Jurkat, Clone E6-1 (cell line): ENCODE measurements around the gene KYAT1.
"Not testable (repeated sequence)": the region's sequence is repeated elsewhere in the genome, so short reads cannot be mapped to it uniquely, and the experiment has no call there.

Experiments
- DNase-seq: peaks from one replicate; pipeline ENCODE4 v3.0.0-alpha.2; 2011; ENCODE audit warnings: low read depth, low spot score
- H3K4me3 ChIP-seq: 2 replicates; pipeline ENCODE4 v1.5.1; 2011; ENCODE audit warnings: mild to moderate bottlenecking, low read length, control low read depth, moderate library complexity

KYAT1 gene

GRCh38 chr9:128851779-128852600 lies 29.8 kb downstream of the KYAT1 start:
- DNase-seq = peak; percentile 29
- H3K4me3 ChIP-seq = not testable (repeated sequence)

- not testable (repeated sequence) for DNase-seq, H3K4me3 ChIP-seq
Observed at GRCh38 chr9:128851024-128851423, 30.7 kb downstream of the KYAT1 start.

GRCh38 chr9:128847803-128848202 lies 33.9 kb downstream of the KYAT1 start:
- no peak for DNase-seq
- no peak overlapping the region for H3K4me3 ChIP-seq

DNA sequence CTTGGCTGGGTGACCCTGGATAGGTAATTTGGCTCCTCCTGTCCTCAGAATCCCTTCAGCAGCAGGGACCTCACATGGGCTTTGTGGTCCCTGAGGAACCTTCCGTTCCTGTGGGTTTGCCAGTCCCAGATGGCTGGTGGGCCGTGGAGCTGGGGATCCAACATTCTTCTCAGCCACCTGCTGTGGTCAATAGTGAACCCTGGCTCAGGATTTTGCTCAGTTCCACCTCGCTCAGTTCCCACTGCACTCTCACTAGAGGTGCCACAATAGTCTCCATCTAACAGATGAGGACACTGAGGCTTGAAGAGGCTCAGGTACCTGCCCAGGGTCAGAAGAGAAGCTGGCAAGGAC lies 35.1 kb downstream of the KYAT1 start:
- no peak for DNase-seq
- no peak overlapping the region for H3K4me3 ChIP-seq

DNA sequence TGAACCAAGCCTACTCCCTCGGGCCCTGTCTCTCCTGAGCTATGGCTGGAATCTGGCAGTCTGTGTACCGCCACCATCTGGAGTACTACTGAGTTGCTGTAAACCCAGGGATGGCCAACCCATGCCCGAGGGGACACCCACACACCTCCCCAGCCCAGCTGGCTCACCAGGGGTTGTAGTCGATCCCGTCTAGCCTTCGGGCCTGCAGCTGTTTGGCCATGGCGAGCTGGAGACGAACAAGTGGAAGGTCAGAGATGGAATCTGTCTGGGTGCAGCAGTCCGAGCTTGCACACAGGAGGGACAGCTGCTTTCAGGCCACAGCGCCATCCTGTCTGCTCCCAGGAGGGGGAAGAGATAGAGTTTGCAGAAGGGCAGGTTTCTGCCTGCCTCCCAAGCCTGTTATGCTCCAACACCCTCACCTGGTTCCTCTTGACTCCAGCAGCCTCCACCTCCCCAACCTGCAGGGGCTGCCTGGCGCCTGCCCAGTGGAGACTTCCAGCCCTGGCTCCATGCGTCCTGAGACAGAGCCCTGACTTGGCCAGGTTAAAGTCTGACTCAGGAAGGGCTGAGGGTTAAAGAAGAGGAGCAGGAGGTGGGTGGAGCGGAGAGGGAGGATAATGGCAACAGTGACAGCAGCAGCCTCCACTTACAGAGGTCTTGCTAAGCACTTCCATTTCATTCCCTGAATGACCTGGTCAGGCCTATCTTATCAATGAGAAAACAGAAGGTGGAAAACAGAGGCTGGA lies 36.4 kb downstream of the KYAT1 start:
- DNase-seq = no peak
- H3K4me3 ChIP-seq = no peak overlapping the region

DNA sequence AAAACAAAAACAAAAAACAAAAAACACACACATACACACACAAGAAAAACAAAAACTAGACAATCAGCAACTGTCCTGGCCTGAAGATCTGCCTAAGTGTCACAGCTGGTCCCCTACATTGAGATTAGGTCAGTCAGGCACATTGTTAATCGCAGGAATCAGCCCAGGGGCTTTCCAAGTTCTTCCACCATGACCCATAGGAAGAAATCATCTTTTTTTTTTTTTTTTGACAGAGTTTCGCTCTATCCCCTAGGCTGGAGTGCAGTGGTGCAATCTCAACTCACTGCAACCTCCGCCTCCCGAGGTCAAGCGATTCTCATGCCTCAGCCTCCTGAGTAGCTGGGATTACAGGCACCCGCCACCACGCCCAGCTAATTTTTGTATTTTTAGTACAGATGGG lies 38.6 kb downstream of the KYAT1 start:
- DNase-seq, H3K4me3 ChIP-seq: not testable (repeated sequence)

DNA sequence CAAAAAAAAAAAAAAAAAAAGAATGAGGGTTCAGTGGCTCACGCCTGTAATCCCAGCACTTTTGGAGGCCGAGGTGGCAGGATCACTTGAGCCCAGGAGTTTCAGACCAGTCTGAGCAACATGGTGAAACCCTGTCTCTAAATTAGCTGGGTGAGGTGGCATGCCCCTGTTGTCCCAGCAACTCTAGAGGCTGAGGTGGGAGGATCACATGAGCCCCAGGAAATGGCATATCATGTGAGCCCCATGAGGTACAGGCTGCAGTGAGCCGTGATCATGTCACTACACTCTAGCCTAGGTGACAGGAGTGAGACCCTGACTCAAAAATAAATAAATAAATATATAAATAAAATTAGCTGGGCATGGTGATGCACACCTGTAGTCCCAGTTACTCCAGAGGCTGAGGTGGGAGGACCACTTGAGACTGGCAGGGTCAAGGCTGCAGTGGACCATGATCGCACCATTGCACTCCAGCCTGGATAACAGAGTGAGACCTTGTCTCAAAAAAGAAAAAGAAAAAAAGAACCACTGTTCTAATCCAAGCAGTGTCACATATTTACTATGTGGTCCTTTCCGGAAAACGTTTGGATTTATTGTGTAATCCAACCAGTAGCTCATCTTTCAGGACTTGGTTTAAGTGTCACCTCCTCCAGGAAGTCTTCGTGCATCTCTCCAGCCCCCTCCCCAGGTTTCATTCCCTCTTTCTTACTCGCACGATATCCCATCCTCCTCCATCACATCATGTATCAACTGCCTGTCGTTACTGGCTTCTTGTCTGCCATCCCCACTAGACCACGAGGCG lies 39.9 kb downstream of the KYAT1 start:
- DNase-seq = no peak
- no peak overlapping the region for H3K4me3 ChIP-seq

GRCh38 chr9:128840524-128840923 lies 41.2 kb downstream of the KYAT1 start:
- no peak overlapping the region for H3K4me3 ChIP-seq
- DNase-seq = no peak

- no peak overlapping the region for H3K4me3 ChIP-seq
- DNase-seq = no peak
Observed at GRCh38 chr9:128838338-128838737, 43.4 kb downstream of the KYAT1 start.

DNA sequence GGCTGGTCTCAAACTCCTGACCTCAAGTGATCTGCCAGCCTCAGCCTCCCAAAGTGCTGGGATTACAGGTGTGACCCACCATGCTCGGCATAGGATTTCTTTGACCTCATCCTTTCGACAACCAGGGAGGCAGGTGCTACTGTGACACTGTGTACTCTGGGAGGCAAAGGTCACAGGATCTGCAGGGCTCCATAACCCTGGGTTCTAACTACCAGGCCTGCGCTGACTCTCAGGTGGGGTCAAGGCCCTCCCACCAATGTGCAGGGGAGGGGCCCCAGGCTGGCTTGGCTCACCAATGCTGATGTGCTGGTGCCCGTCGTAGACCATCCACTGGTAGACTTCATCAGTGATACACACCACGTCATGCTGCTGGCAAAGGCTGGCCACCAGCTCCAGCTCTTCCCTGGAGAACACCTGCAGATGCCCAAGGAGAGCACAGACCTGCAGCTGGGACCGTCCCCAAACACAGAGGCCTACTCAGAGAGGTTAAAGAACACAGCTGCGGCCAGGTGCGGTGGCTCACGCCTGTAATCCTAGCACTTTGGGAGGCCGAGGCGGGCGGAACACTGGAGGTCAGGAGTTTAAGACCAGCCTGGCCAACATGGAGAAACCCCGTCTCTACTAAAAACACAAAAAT lies 45.1 kb downstream of the KYAT1 start:
- no peak overlapping the region for H3K4me3 ChIP-seq
- no peak for DNase-seq

DNA sequence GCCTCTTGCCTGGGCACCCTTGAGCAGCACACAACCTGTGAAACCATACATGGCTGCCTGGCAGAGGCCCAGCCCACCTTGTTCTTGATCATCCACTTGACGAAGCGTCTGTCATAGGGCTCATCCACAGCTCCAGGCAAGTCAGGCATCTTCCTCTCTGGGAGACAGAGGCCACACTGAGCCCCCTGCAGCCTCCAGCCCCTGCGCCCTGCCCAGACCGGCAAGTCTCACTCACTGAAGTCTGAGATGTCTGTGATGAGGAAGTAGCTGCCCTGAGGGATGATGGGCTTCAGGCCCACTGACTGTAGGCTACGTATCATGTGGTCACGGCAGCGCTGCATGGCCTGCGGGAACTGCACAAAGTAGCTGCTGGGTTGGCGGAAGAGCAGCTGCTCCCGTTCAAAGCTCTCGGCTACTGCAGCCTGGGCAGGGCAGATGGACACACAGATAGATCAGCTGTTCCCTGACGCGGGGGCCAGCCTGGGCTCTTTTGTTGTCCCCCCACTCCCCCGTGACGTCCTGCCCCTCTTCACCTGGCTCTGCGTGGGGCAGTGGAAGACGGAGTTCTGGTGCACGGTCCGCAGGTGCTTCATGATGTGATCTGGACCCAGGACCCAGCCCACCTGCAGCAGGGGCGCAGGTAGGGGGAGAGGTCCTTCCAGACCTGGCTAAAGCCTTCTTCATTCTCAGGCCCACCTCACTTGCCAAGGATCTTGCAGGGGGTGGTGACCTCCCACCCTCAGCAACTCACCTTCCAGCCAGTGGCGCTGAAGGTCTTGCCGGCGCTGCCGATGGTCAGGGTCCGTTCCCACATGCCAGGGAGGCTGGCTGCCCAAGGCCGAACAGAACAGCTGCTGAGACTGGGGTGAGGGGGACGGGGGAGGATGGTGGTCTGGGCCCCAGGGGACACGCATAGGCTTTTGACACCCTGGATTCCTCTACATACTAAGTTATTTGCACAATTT lies 46.2 kb downstream of the KYAT1 start:
- no peak overlapping the region for H3K4me3 ChIP-seq
- DNase-seq = no peak

GRCh38 chr9:128833696-128834095 lies 48.1 kb downstream of the KYAT1 start:
- DNase-seq = no peak
- no peak overlapping the region for H3K4me3 ChIP-seq

DNA sequence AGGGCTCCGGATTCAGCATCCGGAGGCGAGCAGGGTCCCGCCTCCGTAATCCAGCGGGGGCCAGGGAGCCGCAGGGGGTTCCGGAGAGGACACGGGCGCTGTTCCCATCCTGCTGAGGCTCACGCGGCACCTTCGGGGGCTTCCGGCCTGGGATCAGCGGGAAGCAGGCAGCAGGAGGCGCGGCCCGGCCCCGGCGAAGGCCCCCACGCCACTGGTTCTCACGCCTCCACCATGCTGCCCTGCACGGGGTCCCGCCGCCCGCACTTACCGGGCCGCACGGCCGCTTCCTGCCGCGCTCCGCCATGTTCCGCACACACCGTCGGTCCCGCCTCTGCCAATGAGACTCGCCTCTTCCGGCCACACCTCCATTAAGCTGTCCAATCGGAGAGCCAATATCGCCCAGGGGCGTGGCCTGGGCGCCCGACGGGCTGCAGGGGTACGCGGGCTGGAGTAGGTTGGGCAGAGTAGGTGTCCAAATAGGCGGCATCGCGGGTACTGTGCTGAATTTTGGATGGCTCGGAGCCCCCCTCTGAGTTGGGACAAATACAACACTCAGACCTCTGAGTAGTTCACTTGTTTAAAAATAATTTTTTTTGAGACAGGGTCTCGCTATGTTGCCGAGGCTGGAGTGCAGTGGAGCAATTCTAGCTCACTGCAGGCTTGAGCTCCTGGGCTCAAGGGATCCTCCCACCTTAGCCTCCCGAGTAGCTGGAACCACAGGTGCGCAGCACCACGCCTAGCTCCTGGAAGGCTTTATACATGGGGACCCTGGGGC lies 52.1 kb downstream of the KYAT1 start, which contains the start of gene SPOUT1:
SPOUT1 (minus strand) TSS at position 318 of the 775 bp plus-strand sequence; CDS start at position 304, 14 bp downstream.
- peak; percentile 90 for DNase-seq
- H3K4me3 ChIP-seq = peak within 1 kb of the TSS; percentile 75

DNA sequence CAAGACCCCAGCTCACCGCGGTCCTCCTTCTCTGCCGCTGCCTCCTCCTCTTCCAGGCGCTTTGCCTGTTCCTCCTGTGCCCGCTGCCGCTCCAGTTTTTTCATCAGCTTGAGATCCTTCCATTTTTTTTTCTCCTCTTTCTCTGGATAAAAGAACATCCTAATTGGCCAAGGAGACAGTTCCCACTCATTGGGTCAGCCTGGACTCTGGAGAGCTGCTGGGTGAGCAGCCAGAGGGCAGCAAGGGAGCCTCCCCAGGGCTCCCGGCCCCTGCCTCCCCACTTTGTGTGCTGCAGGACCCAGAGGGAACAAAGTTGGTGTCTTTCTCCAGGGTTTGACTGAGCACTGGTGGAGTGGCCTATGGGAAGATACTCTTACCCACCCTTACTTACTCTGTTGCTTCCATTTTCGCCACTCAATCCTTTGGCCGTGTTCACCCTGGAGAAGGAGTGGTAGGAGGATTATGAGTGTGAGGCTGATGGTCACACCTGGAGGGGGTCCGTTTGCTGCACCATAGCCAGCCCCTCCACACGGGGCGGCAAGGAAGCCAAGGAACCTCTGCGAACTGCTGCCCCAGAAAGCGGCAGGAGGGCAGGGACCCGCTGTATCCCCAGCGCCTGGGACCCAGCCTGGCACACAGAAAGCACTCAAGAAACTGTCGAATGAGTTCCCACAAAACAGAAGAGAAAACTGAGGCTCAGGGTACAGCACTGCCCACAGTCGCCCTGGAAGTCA lies 52.9 kb downstream of the KYAT1 start:
- peak overlapping the region; percentile 75 for H3K4me3 ChIP-seq
- DNase-seq = no peak

DNA sequence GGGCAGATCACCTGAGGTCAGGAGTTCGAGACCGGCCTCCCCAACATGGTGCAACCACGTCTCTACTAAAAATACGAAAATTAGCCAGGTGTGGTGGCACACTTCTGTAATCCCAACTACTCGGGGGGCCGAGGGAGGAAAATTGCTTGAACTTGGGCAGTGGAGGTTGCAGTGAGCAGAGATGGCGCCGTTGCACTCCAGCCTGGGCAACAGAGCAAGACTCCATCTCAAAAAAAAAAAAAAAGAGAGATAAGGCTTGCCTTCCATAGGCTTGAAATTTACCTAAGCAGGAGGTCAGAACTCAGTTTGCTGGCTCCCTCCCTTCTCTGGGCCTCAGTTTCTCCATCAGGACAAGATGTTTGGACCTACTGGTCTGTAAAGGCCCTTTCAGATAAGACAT lies 53.5 kb downstream of the KYAT1 start:
- peak overlapping the region; percentile 75 for H3K4me3 ChIP-seq
- DNase-seq = no peak

GRCh38 chr9:128825923-128826700 lies 55.6 kb downstream of the KYAT1 start:
- DNase-seq = no peak

More at GRCh38 chr9:128825923-128826700, 55.6 kb downstream of the KYAT1 start:
- H3K4me3 ChIP-seq = no peak overlapping the region
